GM19025 (cell line): ENCODE measurements around the gene UBA7.

Source experiments
- ATAC-seq: cut with Tn5 transposase; IDR thresholded peaks from one replicate; pipeline ENCODE4 v1.9.1; 2021; ENCODE audit warnings: mild to moderate bottlenecking, low read depth, moderate library complexity; ENCODE audit not compliant: unreplicated experiment

UBA7 gene

DNA sequence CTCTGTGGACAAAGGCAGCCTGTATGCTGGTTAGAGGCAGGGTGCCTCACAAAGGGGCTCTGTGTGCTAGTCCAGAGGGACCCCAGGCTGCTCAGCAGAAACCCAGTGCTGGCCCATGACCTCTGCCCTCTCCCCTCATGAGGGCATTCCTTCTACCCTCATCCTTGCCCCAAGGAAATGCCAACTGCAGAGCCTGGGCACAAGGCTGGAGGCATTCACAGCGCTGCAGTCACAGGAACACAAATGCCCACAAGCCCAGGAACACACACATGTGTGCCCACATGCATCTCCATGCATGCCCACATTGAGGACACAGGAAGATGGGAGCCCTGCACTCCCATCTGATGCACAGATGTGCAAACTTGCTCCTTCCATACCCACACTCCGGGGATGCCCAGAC is 6.9 kb downstream of the UBA7 start:
- no peak for ATAC-seq

DNA sequence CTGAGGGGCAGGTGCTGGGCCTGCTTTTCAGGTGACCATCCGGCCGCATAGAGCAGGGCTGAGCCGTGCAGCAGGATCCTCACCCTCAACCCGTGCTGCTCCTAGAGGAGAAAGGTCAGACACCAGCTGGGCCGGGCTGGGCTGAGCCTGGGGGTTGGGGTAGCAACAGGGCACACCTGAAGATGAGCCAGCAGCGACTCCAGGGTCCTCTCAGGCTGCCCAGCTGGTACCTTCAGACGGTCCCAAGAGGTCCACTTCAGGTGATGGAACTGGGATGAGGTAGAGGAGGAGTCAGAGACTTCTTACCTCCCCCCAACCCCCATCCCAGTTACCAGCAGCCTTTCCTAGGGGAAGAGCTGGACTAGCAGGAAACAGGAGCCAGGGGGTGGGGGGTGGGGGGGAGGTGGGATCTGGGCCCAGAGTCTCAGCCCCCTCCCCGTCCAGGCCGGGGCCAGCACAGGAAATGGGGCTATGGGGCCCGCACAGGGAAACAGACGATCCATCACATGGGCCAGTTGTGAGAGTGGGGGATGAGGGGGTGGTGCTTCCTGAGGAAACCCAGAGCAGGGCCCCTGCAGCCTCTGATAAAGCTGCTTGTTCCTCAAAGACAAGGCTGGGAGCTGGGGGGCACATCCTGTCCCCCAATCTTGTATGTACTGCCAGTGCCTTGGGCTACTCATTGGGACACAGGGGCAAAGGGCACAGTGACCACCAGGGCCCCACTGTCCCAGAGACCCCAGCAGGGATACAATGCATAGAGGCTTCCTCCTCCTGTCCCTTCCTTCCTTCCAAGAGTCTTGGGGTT is 7.7 kb downstream of the UBA7 start:
- no peak for ATAC-seq

DNA sequence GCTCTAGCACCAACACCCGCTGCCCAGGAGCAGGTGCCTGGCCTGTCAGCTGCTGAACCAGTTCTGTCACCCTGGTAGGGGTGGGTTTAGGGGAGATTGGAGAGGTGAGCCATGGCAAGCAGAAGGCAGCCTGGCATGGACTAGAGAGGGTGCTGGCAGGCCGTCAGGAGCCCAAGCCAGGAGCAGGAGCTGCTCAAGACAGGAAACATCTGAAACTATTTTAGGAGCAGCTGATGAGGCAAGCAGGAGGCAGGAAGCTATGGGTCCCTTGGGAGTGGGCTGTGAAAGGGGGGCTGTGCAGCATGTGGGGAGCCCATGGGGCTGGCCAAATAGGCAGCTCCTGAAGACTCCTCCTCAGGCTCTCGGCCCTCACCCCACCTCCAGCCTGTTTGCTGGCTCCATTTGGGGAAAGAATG is 8.4 kb downstream of the UBA7 start:
- ATAC-seq = no peak

DNA sequence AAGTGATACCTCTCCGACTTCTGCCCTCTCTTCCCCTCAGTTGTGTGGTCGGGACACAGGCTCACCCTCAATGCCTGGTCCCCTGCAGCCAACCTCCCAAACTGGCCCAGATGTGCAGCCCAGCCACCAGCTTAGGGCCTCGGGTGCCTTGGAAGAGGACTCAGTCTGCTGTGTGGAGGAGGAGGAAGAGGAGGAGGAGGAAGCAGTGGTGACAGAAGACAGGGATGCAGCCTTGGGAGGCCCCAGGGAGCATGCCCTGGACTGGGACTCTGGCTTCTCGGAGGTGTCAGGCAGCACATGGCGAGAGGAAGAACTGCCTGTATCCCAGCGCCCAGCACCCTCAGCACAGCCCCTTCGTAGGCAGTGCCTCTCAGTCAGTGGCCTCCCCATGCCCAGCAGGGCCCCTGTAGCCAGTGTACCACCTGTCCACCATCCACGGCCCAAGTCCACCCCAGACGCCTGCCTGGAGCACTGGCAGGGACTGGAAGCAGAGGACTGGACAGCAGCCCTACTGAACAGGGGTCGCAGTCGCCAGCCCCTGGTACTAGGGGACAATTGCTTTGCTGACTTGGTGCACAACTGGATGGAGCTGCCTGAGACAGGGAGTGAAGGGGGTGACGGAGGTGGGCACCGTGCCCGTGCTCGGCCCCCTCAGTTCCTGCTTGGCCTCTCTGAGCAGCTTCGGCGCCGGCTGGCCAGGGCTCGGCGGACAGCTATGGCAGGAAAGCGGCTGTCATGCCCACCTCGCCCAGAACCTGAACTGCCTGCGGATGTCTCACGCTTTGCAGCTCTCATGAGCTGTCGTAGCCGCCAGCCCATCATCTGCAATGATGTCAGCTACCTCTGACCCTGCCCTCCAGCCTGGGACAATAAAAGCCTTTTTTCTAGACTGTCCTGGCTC is 9.4 kb downstream of the UBA7 start:
- no peak for ATAC-seq

DNA sequence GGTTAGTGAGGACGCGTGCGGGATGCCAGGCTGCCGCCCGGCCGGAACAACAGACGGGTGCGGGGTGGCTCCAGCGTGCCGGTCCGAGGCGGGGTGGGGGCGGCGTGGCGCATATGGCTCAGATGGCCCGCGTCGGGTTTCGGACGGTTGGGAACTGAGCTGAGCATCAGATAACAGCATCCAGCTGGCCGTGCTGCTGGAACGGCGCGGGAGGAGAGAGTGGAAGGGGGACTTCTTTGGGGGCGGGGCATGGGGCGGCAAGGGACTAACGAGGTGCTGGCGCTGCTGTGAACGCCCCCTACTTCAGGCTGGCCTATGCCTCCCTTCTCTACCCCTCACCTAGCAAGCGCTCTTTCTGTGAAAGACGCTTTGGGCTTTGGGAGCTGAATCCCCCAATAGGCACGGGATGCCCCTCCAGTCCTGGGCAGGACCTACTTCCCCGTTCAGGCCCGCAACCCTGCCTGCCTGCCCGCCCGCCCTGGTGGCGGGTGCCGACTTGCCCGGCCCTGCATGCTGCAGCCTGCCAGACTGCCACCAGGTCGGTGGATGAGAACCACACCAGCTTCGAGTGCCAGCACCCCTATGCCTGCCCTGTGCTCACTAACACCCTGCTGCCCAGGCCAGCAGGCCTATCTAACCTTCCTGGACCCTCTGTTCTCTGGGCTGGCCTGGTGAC is 10.2 kb downstream of the UBA7 start:
- no peak for ATAC-seq

DNA sequence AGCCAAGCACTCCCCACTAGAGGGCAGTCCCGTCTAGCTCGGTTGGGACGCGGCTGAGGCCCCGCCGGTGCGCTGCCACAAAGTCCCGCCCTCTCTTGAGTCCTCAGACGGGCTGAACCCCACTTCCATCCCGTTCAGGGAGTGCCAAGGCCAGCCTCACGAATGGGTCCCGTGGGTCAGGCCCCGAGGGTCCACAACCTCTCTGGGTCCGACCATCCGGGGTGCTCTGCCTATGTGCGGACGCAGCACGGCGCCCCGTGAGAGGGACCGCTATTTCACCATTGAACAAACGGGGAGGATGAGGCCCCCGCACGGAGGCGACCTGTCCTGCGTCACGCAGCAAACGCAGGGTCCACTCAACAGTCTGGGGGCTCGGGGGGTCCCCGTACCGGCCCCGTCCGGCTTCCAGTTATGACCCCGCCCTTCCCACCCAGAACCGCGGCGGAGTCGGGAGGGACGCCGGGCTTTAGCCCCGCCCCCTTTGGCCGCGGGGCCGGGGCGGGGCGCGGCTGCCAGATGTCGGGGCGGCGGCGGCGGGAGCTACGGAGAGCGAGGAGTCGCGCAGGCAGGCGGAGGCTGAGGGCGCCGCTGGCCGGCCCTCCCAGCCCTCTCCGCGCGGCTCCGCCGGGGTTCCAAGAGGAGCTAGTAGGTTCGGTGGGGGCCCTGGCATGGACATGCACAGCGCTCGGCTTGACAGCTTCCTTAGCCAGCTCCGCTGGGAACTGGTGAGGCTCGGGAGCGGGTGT is 10.9 kb downstream of the UBA7 start, which contains the start of gene INKA1:
INKA1 (plus strand) TSS at position 543 of the 746 bp plus-strand sequence; CDS start at position 675, 132 bp downstream.
- ATAC-seq = peak; percentile 60

DNA sequence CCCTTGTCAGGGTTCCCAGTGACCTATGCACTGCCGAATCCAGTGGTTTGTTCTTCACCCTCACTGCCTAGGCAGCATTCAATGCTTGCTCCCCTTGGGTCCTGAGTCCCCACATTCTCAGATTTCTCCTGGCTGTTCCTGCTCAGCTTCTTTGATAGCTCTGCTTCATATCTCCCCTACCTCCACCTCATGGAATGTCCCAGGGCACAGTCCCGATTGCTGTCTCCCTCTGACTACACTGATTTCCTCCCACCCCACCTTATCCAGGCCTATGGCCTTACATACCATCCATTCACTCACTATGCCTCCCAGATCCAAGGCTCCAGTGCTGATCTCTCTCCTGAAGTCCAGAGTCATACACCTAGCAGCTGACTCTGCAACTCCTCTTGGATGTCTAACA is 12.6 kb downstream of the UBA7 start:
- no peak for ATAC-seq

DNA sequence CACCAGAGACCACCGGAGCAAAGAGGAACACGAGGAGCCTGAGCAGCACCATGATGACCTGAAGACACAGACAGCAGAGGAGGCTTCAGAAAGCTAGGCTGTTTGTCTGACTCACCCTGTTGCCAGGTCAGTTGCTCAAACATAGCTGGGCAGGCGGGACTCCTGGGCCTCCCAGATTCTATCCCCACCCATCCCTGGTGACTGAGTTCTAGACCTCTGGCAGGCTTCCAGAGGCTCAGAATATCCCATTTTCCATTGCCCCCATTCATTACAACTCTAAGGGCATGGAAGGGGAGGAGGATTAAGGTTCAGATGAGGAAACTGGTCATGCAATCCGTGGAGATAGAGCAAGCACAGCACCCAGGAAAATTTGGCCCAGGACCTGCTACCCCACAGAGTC is 14.0 kb downstream of the UBA7 start, which contains the start of gene CDHR4:
CDHR4 (minus strand) TSS at position 113 of the 400 bp plus-strand sequence; CDS start at position 52, 61 bp downstream.
- ATAC-seq = no peak

DNA sequence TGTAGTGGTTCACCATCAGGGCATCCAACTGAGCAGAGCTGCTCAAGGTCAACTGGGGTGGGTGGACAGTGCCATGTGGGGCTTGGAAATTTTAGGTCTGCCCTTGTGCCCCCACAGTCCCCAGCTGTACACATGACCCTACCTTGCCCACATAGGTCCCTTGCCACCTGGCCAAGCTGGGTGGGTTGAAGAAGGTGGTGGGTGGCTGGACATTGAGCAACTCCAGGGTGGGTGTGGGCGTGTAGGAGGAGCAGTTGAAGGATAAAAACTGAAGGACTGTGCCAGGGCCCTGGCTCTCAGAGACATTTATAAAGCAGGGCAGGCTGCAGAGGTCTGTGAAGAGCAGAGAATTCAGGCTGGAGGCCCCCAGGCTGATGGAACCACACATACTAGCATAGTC is 14.6 kb downstream of the UBA7 start:
- no peak for ATAC-seq

DNA sequence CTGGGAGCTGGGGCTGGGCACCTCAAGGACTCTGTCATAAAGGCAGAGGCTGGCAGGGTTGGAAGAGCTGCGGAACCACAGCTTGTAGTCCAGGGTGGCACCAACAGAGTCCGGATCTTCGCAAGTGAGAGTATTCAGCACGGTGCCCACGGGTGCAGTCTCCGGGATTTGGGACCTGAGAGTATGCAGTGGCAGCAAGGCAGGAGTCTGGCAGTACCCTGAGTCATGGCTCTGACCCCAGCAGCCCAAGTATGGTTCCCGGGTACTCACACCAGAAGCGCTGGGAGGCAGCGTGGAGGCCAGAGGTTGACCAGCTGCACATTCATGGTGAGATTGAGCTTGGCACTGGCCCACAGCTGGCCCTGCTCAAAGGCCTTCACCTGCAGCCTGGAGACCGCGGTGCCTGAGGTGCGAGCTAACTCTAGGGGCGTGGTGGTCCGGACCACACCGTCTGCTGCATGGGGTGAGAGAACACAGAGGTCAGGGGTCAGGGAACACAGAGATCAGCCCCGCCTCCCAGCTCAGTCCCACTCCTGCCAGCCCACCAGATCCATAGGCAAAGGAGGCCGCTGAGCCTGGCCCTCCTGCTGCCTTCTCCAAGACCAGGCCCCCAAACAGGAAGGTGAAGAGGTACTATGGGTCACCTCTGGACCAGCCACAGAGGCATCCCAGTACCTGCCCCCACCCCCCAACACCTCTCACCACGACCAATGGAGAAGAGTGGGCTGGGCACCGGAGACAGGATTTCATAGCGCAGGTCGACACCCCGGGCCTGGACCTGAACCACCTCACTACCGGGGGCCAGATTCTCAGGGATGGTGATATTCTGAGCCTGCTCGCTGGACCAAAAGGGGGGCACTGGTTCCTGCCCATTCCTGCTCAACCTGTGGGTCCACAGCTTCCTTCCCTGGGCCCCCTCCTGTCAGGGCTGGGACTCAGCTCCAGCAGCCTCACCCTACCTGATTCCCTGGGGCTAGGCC is 18.5 kb downstream of the UBA7 start:
- no peak for ATAC-seq

DNA sequence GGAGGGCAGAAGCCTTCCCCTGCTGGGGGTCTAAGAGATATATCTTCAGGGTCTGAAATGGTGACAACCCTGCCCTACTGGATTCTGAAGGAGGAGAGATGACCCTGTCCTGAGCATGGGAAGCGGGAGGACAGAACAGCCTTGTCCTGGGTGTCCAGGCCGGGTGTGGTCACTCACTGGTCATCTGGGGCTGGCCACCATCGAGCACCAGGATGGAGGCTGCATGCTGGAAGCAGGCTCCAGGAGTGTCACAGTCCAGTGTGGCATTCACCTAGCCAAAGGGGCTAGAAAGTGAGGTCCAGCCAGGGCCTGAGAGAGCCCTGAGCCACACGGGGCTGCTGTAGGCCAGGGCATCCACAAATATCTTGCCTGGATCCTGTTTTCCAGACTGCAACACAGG is 19.3 kb downstream of the UBA7 start:
- no peak for ATAC-seq

DNA sequence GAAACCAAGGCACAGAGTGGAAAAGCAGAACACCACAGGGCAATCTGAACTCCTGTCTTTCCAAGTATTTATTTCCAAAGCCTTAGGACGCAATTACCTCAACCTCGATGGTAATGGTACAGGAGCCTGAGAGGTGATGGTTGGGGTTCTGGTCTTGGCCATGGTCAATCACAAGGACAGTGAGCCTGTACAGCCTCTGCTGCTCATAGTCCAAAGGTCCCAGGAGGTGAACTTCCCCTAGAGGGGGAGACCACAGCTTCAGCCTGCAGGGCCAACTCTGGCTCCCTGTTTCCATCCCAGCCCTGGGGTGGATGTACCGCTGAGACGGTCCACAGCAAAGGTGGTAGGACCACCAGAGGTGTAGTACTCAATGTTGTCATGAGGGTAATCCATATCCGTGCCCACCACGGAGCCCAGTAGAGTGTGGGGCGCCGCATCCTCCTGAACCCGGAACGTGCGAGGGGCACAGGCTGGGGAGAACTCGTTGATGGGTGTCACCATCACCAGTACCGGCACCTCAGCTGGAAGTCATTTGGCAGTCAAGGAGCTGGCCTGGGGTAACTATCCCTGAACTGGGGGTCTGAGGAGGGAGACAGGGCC is 20.2 kb downstream of the UBA7 start:
- ATAC-seq = no peak

DNA sequence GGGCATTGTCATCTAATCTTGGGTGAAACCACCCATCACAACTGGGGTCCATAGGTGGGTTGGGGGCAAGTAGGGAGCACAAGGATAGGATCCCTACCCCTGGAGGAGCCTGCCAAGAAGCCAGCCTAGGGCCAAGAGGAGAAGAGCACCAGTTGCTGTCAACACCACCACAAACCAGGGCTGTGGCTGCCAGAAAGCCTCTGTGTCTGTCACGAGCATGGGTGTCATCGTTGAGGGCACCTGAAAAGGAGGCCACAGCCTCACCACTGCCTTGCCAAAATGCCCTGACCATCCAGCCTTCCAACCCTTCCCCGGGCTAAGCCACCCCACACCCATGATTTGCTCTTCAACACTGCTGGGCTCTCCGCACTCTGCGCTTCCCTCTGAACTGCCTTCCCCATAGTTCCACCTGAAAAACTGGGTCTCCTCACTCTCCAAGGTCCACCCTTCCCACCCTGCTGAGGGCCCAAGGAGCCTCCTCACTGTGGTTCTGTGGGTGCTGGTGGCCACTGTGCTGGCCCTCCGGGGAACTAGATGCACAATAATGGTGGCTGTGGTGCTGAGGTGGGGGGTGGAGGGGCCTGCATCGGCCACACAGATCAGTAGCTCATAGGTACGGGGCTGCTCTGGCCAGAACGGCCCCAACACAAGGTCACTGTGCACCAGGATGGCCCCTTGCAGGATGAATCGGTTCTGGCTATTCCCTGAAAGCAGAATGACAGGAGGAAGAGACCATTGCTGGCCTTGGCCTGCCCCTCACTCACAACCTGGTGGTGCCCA is 21.2 kb downstream of the UBA7 start:
- ATAC-seq = no peak

DNA sequence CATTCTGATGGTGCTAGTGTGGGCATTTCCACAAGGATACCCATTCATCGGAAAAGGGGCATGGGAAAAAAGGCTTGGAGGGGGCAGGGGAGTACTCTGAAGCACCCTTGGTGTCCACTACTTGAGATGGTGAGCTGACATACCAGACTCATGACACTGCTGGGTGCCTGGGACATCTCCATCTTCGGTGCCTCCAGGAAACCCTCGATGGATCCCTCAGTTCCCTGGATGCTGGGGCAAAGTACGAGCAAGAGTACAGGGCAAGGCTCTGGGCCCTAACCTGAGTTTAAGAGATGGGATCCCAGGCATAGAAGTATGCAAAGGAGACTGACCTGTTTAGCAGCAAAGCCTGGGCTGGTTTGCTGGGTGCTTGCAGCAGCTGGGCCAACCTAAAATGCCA is 22.2 kb downstream of the UBA7 start:
- no peak for ATAC-seq

DNA sequence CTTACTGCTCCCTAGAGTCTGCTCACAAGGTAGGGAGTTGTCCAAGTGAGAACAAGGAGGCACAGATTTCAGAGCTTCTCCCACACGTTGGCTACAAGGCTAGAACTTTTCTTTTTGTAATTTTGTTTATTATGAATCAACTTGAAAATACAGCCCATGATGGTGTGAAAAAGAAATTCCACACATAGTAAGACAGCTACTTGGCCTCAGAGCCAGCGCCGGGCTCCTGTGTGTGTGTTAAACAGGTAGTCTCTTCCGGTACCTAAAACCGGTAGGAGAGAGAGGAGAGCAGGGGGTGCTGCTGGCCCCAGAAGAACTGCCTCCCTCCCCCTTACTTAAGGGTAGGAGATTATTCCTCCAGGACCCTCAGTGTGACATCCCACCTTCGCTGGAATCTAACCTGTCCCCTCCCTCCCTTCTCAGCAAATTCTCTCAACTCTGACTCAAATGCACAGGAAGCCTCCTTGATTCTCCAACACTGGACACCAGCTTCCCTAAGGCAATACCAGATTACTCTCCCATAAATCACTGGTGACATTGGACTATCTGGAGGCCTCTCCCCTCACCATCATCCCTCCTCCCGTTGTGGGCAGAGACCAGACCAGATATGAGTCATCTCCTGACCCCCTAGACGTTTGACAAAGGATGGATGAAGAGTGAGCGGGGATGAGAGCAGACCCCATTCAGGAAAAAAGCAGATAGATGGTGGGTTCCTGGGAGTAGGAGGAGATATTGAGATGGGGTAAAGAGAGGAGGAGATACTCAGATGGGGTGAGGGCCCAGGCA is 22.9 kb downstream of the UBA7 start:
- no peak for ATAC-seq

DNA sequence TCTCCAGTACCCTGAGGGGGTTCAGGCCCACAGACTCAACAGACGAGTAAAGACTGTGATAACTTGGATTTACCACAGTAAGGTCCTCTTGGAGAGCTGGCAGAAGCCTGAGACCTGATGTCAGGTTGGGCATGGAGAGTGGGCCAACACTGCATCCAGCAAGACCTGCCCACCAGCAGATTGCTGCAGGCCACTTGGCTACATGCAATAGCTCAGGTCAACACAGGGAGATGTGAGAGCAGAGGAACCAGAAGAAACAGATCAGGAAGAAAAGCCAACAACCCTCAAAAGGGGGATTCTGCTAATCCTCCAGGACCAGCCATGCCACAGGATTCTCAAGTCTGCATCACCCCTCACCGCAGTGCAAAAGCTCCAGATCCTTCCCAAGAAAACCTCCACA is 25.7 kb downstream of the UBA7 start:
- ATAC-seq = no peak

DNA sequence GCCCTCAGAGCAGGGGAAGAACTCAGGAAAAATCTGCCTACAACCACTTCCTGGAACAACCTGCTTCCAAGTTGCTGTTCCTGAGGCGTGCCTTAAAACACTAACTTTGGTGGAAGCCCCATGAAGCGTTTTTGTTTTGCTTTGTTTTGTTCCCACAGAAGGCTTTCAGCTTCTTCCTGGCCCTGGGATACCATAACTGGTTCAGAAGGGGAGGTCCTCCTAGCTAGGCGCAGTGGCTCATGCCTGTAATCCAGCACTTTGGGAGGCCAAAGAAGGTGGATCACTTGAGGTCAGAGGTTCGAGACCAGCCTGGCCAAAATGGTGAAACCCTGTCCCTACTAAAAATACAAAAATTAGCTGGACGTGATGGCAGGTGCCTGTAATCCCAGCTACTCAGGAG is 26.2 kb downstream of the UBA7 start:
- no peak for ATAC-seq
